Activated CD4-positive, alpha-beta T cell treated with anti-CD3 and anti-CD28 coated beads, Interleukin-2, amount 10 ng/mL, durations not matched to agents 7 days and 5 days (primary cell): ENCODE measurements around the gene TSSK6. TPM values are rescaled to one million over a fixed set of nuclear protein-coding genes. Genes with fewer than 3 reads are reported as not detected.
A peak's percentile ranks its signal among the peaks of the same experiment; 100 is the strongest.

Source experiments
- CTCF ChIA-PET: fragments of 350-600 bp; sonication (Branson Sonifier 250); formaldehyde crosslinking; loops from one replicate; lab custom pipeline; 2021; ENCODE audit warnings: antibody characterized with exemption; lab: Charles Lee
- POLR2A ChIA-PET: fragments of 350-600 bp; sonication (Branson Sonifier 250); formaldehyde crosslinking; loops from one replicate; lab custom pipeline; 2021; ENCODE audit warnings: antibody characterized with exemption; lab: Charles Lee
- DNase-seq: peaks from one replicate; pipeline ENCODE4 v3.0.0-alpha.2; 2020
- H3K27ac Mint-ChIP-seq: one replicate; pipeline ENCODE4 v1.8.0; 2021; ENCODE audit warnings: mild to moderate bottlenecking, moderate library complexity, mixed read lengths
- H3K27me3 Mint-ChIP-seq: one replicate; pipeline ENCODE4 v1.8.0; 2021; ENCODE audit warnings: mixed read lengths
- H3K36me3 Mint-ChIP-seq: one replicate; pipeline ENCODE4 v1.8.0; 2021; ENCODE audit warnings: low read depth, mixed read lengths
- H3K4me1 Mint-ChIP-seq: one replicate; pipeline ENCODE4 v1.8.0; 2021; ENCODE audit warnings: mixed read lengths
- H3K4me3 Mint-ChIP-seq: one replicate; pipeline ENCODE4 v1.8.0; 2021; ENCODE audit warnings: mild to moderate bottlenecking, moderate library complexity, mixed read lengths
- H3K9me3 Mint-ChIP-seq: one replicate; pipeline ENCODE4 v1.8.0; 2021; ENCODE audit warnings: mixed read lengths
- total RNA-seq, 2 experiments: library from RNA; stranded (reverse); gene quantifications; one replicate each; pipeline ENCODE4 v1.2.3, GENCODE V29; 2021

TSSK6 gene
- total RNA-seq, 2 experiments from 2014 or later, result 3.7 to 4.4 TPM

DNA sequence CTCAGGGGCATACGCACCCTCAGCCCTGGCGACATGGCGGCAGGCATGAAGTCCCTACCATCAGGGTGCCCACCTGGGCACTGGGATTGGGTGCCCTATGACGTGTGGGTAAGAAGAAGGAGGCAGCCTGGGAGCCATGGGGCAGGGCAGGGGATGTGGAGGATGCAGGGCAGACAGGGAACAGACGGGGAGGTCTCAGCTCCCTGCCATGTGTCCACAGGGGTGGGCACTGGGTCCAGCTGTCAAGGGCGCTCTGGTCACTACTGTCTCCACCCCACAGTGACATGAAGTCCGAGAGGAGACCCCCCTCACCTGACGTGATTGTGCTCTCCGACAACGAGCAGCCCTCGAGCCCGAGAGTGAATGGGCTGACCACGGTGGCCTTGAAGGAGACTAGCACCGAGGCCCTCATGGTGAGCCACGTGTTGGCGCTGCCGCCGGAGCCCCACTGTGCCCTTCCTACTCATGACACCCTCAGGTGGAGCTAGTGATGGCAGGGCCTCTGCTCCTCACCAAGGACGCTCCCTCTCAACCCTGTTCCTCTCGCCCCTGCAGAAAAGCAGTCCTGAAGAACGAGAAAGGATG is 23.2 kb downstream of the TSSK6 start:
- H3K27ac Mint-ChIP-seq, result no peak overlapping the region
- no peaks in the 10 kb centered on the region for H3K27me3 Mint-ChIP-seq
- no peak overlapping the region for H3K4me3 Mint-ChIP-seq
- H3K4me1 Mint-ChIP-seq, result peaks cover 34% of the 10 kb centered on the region
- no peaks in the 10 kb centered on the region for H3K9me3 Mint-ChIP-seq
- peaks cover 39% of the 10 kb centered on the region for H3K36me3 Mint-ChIP-seq
- POLR2A ChIA-PET, result no interaction called here
- CTCF ChIA-PET, result interaction anchor here (0.7 to 4.2 kb wide), 4 partner anchors 16 to 414 kb away, joined by 3 to 50 read pairs (median 6); partner anchors contain the start of gene MAU2
- DNase-seq, result no peak

DNA sequence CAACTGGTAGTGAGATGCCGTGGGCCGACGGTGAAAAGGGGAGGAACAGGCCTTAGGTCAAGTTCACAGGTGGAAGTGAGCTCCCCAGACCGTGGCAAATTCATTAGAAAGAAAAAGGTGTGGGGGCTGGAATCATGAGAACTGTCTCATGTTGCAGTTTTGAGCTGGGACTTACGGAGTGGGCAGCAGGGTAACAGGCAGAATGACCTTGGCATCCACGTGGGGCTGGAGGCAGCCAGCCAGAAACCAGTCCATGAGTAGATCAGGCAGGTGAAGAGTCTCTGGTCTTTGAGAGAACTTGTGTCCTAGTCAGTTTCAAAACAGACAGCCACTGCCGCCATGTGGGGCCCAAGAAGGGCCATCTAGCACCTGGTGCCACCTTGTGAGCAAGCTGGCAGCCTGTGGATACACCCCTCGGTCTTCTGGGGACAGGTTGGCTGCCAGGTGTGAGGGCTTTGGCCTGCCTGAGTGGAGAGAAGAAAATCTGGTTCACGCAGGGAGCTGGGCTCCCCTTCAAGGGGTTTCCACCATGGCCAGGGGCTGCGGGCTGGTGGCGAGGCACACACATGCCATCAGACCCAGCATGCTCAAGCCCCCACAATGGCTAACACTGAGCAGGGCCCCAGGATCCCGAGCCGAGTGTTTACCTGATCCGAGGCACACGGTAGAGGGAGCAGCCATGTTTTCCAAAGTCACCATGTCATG is 23.9 kb downstream of the TSSK6 start:
- Mint-ChIP-seq H3K4me1 (peaks cover 40% of the 10 kb centered on the region), H3K9me3 (no peaks in the 10 kb centered on the region), H3K36me3 (peaks cover 37% of the 10 kb centered on the region), H3K27ac (peak overlapping the region; percentile 100), H3K4me3 (no peak overlapping the region), H3K27me3 (no peaks in the 10 kb centered on the region)
- POLR2A ChIA-PET, result interaction anchor here (0.5 to 1.0 kb wide), 2 partner anchors 85 to 86 kb away, joined by 3 read pairs; partner anchors contain the start of gene GATAD2A
- DNase-seq, result no peak
- CTCF ChIA-PET, result interaction anchor here (0.6 to 4.2 kb wide), 19 partner anchors 10 to 175 kb away, joined by 3 to 50 read pairs (median 6); partner anchors contain the start of gene MAU2

DNA sequence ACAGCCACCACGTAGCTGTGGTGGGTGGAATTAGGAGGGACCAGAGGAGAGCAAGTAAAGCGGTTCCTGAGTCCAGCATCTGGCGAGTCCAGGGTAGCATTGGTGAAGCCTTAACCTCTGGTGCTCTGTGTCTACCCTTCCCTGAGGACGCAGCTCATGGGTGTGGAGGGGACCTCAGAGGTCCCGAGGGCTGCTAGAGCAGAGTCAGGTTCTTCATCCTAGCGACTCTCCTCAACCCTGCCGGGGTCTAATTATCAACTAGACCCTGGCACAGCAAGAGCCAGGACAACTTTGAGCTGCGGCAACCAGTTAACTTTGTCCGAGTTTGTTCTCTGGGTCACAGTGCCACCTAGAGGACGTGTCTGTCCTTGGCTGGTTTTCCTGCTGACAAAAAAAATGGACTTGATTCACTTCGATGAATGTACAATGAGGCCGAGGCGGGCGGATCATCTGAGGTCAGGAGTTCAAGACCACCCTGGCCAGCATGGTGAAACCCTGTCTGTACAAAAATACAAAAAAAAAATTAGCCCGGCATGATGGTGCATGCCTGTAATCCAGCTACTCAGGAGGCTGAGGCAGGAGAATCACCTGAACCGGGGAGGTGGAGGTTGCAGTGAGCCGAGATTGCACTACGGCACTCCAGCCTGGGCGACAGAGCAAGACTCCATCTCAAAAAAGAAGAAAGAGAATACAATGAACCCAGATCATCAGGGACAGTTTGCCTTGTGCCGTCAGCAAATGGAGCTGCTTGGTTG is 25.0 kb downstream of the TSSK6 start:
- H3K9me3 Mint-ChIP-seq, result no peaks in the 10 kb centered on the region
- H3K27ac Mint-ChIP-seq, result peak overlapping the region; percentile 100
- ChIA-PET CTCF (interaction anchor here (0.6 to 4.2 kb wide), 34 partner anchors 9 to 345 kb away, joined by 3 to 50 read pairs (median 4); partner anchors contain the start of genes GATAD2A, NDUFA13 and TSSK6), POLR2A (interaction anchor here (0.9 to 1.0 kb wide), 2 partner anchors 84 to 126 kb away, joined by 3 read pairs; no protein-coding TSS in a partner anchor)
- H3K4me3 Mint-ChIP-seq, result no peak overlapping the region
- peaks cover 34% of the 10 kb centered on the region for H3K36me3 Mint-ChIP-seq
- DNase-seq, result peak; percentile 90
- peaks cover 46% of the 10 kb centered on the region for H3K4me1 Mint-ChIP-seq
- H3K27me3 Mint-ChIP-seq, result no peaks in the 10 kb centered on the region

- no peak for DNase-seq
- H3K36me3 Mint-ChIP-seq, result peaks cover 35% of the 10 kb centered on the region
- H3K9me3 Mint-ChIP-seq, result no peaks in the 10 kb centered on the region
- peaks cover 48% of the 10 kb centered on the region for H3K4me1 Mint-ChIP-seq
- no peaks in the 10 kb centered on the region for H3K27me3 Mint-ChIP-seq
- peak overlapping the region; percentile 100 for H3K27ac Mint-ChIP-seq
- peak overlapping the region; percentile 62 for H3K4me3 Mint-ChIP-seq
- POLR2A ChIA-PET, result interaction anchor here (0.9 kb wide), 1 partner anchor 125 kb away, joined by 3 read pairs; no protein-coding TSS in a partner anchor
- CTCF ChIA-PET, result interaction anchor here (0.9 to 4.2 kb wide), 29 partner anchors 8 to 344 kb away, joined by 3 to 50 read pairs (median 4); partner anchors contain the start of genes GATAD2A, NDUFA13 and TSSK6
These were observed 25.5 kb downstream of the TSSK6 start for GRCh38 chr19:19489804-19490204.

DNA sequence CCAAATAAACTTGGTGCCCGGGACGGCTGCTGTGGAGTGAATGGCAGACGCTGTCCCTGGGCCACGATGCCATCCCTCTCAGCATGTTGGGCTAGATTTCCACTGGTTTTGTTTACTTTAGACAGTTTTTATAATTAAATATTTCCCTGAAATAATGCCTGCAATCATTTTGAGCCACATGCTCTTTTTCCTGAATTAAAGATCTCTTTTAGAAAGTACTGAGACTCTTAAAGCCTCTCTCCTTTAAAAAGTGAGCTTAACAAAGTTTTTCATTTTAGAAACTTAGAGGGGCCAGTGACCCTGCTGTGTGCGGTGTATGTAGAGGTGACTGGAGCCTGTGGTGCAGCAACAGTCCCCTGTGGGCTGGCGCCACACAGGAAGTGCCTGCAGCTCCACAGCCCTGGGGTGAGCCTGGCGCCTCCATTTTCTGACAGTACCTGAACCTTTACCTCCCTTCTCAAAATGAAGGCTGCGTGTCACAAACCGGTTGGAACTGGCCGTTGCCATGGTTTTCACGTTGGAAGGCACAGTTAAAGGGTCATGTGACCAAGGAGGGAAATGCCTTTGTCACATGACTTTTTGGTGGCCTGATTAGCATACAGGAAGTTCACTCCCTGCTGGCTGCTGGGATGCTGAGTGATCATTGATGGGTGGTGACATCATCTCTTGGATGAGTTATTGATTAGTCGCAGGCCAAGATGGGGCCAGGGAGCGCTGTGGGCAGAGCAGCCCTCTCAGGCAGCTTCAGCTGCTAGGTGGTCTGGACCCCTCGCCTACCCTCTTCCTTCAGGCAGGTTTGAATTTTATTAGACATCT is 26.3 kb downstream of the TSSK6 start:
- peak overlapping the region; percentile 62 for H3K4me3 Mint-ChIP-seq
- H3K9me3 Mint-ChIP-seq, result no peaks in the 10 kb centered on the region
- CTCF ChIA-PET, result interaction anchor here (1.2 to 4.2 kb wide), 9 partner anchors 19 to 125 kb away, joined by 3 to 50 read pairs (median 8); partner anchors contain the start of gene GATAD2A
- peaks cover 48% of the 10 kb centered on the region for H3K4me1 Mint-ChIP-seq
- H3K27ac Mint-ChIP-seq, result peak overlapping the region; percentile 100
- POLR2A ChIA-PET, result no interaction called here
- peak; percentile 98 for DNase-seq
- H3K27me3 Mint-ChIP-seq, result no peaks in the 10 kb centered on the region
- H3K36me3 Mint-ChIP-seq, result peaks cover 28% of the 10 kb centered on the region

- POLR2A ChIA-PET, result no interaction called here
- H3K4me3 Mint-ChIP-seq, result peak overlapping the region; percentile 62
- peaks cover 50% of the 10 kb centered on the region for H3K4me1 Mint-ChIP-seq
- no peaks in the 10 kb centered on the region for H3K9me3 Mint-ChIP-seq
- no peak for DNase-seq
- peaks cover 24% of the 10 kb centered on the region for H3K36me3 Mint-ChIP-seq
- peak overlapping the region; percentile 100 for H3K27ac Mint-ChIP-seq
- CTCF ChIA-PET, result interaction anchor here (1.2 to 4.2 kb wide), 3 partner anchors 30 to 124 kb away, joined by 3 to 50 read pairs (median 6); no protein-coding TSS in a partner anchor
- no peaks in the 10 kb centered on the region for H3K27me3 Mint-ChIP-seq
These were observed 27.1 kb downstream of the TSSK6 start for GRCh38 chr19:19487950-19488874.

GRCh38 chr19:19487077-19487949 is 28.0 kb downstream of the TSSK6 start:
- H3K4me1 Mint-ChIP-seq, result peaks cover 53% of the 10 kb centered on the region
- POLR2A ChIA-PET, result no interaction called here
- no peak for DNase-seq

DNA sequence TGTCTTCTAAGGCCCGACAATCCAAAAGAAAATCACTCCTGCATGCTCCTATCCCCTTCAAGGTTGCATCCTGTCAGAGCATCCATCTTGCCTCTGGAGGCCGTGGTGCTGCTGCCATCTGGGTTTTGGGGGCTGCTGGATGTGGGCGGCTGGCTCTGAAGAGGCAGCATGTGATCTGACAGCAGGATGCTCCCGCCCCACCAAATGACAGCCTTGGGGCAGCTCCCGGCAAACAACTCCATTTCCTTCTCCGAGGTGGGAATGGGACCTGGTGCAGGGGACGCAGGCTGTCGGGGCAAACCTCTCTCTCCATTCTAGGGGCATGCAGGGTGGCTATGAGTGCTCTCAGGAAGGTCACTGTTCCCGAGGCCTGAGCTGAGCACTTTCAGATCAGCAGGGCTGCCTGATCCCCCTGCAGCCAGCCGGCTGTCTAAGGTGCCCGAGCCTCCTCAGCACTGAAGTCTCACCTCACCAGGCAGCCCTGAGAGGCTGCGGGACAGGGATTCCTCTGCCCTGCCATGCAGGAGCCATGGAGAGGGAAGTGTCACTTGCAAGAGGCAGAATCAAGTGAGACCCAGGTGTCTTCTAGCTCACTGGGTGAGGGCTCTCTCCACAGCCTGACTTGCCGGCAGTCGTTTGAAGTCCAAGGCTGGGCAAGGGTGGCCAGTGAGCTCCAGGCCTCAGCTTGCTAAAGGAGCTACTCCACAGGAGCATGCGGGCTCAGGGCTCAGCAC is 28.8 kb downstream of the TSSK6 start:
- Mint-ChIP-seq H3K36me3 (peaks cover 21% of the 10 kb centered on the region), H3K9me3 (no peaks in the 10 kb centered on the region), H3K27me3 (no peaks in the 10 kb centered on the region), H3K4me3 (no peak overlapping the region), H3K27ac (peak overlapping the region; percentile 68), H3K4me1 (peaks cover 55% of the 10 kb centered on the region)
- POLR2A ChIA-PET, result no interaction called here
- DNase-seq, result no peak
- CTCF ChIA-PET, result interaction anchor here (1.0 to 1.3 kb wide), 2 partner anchors 74 to 113 kb away, joined by 6 read pairs; no protein-coding TSS in a partner anchor

More at GRCh38 chr19:19487077-19487949, 28.0 kb downstream of the TSSK6 start:
- Mint-ChIP-seq H3K36me3 (peaks cover 19% of the 10 kb centered on the region), H3K27me3 (no peaks in the 10 kb centered on the region), H3K9me3 (no peaks in the 10 kb centered on the region), H3K4me3 (no peak overlapping the region), H3K27ac (peak overlapping the region; percentile 100)
- CTCF ChIA-PET, result interaction anchor here (1.0 to 1.5 kb wide), 3 partner anchors 29 to 114 kb away, joined by 6 read pairs; no protein-coding TSS in a partner anchor

DNA sequence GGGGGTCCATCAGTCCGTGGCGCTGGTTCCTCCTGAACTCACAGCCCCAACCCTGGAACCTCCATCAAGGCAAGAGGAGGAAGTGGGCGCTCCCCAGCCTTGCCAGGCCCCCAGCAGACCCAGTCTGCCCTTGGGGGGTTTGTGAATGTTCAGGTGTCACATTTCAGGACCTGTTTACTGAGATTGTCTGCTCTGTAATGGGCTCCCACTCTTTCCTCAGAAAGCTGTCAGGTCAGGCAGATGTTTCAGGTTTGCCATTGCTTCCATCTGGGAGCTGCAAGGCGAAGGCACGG is 29.4 kb downstream of the TSSK6 start:
- peak overlapping the region; percentile 57 for H3K27ac Mint-ChIP-seq
- POLR2A ChIA-PET, result no interaction called here

More for the DNA sequence above, 29.4 kb downstream of the TSSK6 start:
- CTCF ChIA-PET, result interaction anchor here (1.0 kb wide), 1 partner anchor 11 kb away, joined by 4 read pairs; no protein-coding TSS in a partner anchor
- no peak overlapping the region for H3K4me3 Mint-ChIP-seq
- peaks cover 22% of the 10 kb centered on the region for H3K36me3 Mint-ChIP-seq
- H3K9me3 Mint-ChIP-seq, result no peaks in the 10 kb centered on the region
- no peak for DNase-seq
- H3K4me1 Mint-ChIP-seq, result peaks cover 58% of the 10 kb centered on the region
- H3K27me3 Mint-ChIP-seq, result no peaks in the 10 kb centered on the region
